DMS 273 (cell line): ENCODE data around the gene CASKIN1.

Source experiments
- DNase-seq: peaks from one replicate; lab custom pipeline; 2025; ENCODE audit not compliant: unreplicated experiment; lab: John Stamatoyannopoulos, UW

The CASKIN1 gene

DNA sequence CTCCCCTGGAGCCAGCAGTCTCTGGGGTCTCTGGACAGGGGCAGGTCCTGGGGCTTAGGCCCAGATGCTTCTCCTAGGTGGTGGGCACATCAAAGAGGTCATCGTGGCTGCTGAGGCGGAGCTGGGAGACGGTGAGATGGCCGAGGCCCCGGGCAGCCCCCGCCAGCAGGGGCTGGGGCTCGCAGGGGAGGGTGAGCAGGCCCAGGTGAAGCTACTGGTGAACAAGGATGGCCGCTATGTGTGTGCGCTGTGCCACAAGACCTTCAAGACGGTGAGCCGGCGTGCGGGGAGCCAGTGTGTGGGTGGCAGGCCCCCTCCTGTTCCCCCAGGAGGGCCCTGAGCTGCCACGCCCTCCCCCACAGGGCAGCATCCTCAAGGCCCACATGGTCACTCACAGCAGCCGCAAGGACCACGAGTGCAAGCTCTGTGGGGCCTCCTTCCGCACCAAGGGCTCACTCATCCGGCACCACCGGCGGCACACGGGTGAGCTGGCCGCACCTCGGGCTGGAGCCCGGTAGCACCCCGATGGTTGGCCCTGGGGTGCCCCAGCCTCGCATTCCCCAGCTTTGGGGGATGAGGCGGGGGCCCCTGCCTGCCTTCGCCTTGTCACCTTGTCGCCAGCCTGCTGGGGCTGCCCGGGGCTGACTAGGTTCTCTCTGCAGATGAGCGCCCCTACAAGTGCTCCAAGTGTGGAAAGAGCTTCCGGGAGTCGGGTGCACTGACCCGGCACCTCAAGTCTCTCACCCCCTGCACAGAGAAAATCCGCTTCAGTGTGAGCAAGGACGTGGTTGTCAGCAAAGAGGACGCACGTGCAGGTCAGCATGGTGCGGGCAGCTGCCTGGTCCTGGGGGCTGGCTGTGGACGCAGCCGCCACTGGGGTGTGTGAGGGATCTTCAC, 35.9 kb upstream of the CASKIN1 start:
- no peak for DNase-seq

DNA sequence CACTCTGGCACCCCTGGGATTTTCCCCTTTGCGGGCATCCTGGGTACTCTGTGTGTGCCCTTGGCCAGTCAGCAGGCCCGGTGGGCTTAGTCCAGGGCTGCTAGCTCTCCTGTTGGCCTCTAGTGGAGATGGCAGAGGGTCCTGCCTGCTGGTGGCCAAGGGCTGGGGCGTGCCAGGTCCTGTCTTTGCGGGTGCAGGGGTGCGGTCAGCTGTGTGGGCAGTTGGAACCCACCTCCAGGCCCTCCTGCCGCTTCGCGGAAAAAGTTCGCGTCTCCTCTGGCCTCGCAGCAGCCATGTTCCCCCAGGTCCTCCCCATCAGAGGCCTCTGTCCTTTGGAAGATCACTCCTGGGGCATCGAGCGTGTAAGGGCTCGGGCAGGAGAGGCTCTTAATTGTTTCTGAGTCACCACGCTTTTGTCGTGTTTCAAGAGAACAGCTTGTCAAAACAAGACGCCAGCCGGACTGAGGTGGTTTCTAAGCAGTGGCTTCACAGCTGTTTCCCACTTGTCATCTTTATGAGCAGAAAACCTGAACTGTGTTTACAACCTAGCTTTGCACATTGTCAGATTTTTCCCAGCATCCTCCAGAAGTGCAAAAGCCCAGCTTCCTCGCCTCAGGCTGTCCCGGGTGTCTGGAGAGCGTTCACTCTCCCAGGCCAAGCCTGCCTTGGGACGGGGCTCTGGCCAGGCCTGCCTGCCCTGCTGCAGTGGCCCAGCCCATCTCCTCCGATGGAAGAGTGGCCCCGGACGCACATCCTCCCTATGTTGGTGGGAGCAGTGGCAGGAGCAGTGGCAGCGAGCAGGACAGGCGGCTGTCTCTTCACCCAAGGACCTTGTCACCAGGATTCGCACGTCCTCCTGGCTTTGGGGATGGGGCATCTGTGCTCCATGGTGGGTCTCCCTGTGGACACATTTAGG, 34.9 kb upstream of the CASKIN1 start:
- peak; percentile 47 for DNase-seq

DNA sequence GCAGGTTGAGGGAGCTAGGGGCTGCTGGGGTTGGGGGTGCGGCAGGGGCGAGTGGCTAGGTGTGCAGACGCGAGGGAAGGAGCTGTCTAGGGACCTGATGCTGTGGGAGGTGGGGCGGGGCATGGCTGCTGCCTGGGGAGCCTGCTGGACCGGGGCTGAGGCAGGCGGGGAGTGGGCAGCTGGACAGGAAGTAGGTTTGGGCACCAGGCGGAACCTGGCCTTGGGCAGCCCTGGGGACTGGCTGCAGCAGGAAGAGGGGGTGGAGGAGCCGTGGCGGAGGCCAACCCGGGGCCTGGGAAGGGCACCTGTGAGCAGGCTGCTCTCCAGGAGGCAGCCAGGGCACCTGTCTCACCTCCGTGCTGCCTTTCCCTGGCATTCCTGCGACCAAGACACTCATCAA, 34.0 kb upstream of the CASKIN1 start:
- DNase-seq: no peak

DNA sequence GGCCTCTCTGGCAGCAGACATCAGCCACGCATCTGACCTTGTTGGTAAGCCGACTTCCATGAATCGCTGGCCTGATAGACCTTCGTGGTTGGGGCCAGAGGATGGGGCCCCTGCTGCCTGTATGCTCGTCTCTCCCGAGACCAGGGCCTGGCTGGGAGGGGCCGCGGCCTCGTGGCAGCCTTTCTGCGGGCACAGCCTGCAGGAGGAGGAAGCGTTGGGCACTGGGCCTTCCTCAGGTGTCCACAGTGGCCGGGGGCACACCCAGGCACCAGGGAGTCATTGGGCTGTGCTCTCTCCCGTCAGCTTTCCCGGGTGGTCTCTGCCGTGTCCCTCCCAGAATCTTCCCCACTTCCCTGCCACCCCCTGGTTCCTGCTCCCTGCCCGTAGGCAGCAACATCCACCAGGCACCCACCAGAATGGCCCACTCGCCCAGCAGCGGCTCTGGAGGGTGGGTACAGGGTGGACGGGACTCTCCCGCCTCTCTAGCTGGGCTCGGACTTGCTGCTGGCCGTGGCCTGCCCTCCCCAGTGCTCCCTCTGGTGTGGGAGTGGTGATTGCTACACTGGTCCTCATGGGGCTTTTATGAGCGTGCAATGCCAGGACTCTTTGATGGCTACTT, 33.3 kb upstream of the CASKIN1 start:
- no peak for DNase-seq

DNA sequence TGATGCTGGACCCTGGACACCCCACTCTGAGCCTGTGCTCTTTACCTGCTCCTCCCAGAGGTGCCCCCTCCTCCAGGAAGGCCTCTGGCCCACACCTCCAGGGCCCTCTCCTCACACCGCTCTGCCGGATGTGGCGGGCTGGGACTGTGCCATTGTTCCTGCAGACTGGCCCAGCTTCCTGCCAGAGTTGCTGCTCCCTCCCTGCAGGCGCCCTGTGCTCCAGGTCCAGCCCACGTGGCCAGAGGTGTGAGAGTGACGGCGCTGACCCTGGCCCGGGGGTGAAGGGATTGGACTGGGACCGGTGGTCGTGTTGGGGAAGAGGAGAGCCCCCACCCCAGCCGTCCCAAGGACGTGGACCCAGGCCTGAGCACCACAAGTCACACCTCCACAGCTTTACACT, 32.7 kb upstream of the CASKIN1 start:
- no peak for DNase-seq

DNA sequence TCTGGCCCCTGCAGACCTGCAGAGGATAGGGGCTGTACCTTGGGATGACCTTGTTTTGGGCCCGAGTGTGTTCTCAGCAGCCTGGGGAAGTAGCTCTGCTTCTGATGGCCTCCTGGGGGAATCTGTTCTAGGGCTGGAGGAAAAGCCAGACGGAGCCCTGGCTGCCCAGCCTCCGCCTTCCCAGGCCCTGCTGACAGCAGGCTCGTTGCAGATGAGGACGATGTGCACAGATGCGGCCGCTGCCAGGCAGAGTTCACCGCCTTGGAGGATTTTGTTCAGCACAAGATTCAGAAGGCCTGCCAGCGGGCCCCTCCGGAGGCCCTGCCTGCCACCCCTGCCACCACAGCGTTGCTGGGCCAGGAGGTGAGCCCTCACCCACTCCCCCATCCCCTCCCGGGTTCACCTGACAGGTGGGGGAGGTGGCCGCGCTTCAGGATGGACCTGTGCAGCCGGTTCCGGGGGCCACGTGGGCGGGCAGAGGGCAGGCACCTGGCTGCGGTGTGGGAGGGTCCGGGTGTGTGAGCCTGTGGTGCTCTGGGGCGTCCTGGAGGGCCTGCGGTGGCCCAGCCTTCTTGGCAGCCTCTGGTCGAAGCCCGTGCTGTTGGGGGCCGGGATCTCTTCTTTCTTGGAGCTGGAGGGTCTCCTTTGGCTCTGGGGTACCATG, 31.9 kb upstream of the CASKIN1 start:
- no peak for DNase-seq

DNA sequence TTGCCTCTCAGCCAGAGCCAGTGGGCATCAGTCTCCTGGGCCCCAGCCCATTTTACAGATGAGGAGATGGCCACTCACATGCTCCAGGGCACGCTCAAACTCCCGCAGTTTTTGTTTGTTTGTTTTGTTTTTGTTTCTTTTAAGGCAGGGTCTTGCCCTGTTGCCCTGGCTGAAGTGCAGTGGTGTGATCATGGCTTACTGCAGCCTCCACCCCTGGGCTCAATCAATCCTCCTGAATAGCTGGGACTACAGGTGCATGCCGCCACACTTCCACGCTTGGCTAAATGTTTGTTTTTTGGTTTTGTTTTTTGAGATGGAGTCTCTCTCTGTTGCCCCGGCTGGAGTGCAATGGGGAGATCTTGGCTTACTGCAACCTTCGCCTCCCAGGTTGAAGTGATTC, 30.5 kb upstream of the CASKIN1 start:
- no peak for DNase-seq

DNA sequence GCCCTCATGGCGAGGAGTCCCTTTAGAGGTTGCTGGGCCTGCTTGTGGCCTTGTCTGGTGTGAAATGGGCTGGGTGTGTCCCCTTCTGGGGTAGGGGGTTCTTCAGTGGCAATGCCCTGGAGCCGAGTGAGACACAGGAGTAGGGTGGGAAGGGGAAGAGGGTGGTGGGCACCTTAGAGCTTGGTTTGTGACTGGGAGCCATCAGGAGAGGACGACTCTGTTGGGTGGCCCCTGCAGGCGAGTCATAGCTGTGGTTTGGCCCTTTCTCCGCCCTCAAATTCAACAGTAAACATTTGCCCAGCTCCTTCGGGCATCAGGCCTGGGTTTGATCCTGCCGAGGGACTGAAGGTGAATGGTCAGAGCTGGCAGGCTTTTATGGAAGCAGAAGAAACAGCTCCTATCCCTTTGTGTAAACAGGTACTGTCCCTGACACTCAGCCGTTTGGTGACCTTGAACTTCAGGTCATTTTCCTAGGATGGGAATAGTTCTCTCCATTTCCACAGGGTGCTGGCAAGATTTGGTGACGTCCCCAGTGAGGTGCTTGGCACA, 29.9 kb upstream of the CASKIN1 start:
- DNase-seq: no peak

DNA sequence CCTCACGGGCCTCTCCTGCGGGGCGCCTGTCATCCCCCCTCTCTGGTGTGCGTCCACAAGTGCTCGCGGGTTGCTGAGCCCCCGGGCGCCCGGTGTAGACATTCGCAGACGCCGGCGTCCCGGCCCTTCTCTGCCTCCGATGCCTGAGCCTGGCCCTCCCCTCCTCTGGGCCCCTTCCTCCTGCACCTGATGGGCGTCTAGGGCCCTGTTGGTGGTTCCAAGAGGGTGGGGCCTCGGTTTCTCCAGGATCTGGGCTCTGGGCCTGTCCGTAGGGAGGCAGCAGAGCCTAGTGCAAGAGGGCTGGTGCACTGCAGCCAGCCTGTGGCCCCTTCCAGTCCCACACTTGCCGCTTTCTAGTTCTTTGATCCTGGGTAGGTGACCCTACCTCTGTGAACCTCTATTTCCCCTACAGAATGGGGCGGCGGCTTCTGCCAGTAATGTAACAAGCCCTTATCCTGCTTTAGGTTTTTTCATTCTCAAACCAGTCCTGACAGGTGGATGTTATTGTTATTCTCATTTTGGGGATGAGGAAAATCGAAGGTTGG, 27.6 kb upstream of the CASKIN1 start:
- peak; percentile 76 for DNase-seq

DNA sequence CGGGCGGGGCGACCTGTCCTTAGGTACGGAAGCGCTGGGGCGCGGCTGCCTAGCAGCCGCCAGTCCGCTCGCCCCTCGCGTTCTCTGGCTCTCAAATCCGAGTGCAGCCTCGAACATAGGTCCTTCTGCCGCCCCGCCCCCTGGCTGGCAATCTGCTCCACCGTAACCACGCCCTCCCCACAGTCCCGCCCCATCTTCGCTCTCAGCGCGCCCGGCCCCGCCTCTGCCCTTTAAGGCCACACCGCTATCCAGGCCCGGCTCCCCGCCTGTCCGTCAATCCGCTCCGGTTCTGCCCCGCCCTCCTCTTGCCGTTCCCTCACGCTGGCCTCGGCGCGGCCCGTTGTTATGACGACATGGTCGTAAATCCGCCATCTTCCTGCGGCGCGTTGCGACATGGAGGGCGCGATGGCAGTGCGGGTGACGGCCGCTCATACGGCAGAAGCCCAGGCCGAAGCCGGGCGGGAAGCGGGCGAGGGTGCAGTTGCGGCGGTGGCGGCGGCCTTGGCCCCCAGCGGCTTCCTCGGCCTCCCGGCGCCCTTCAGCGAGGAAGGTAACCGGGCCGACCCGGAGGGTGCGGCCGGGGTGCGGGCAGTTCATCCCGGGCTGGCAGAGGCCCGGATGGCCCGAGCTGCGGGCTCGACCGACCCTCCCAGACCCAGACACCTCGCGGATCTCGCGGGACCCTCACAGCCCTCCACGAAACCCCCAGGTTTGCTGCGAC, 27.0 kb upstream of the CASKIN1 start, which contains the start of gene E4F1:
E4F1 (plus strand) TSS at position 371 of the 721 bp plus-strand sequence; CDS start at position 394, 23 bp downstream.
- peak; percentile 100 for DNase-seq

DNA sequence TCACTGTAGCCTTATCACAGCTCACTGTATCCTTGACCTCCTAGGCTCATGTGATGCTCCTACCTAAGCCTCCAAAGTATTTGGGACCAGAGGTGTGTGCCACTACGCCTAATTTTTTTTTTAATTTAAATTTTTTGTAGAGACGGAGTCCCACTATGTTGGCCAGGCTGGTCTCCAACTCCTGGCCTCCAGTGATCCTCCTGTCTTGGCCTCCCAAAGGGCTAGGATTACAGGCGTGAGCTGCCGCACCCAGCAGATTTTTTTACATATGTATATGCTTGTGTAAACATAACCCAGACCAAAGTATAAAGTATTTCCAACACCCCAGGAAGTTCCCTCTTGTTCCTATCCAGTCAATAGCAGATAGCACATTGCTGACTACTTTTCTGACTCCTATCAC, 19.9 kb upstream of the CASKIN1 start:
- DNase-seq: no peak

DNA sequence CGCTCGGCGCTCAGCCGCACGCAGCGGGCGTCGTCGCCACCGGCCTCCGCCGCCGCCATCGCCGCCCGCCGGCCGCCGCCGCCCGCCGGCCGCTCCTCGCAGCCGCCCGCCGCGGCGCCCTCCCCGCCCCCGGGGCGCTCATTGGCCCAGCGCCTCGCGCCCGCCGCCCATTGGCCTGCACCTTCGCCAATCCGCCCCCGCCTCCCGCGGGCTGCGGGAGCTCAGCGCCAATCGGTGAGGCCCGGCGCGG, 18.2 kb upstream of the CASKIN1 start, which contains the start of gene PGP:
PGP (minus strand) TSS at position 122 of the 250 bp plus-strand sequence; CDS start at position 59, 63 bp downstream.
- DNase-seq: no peak

DNA sequence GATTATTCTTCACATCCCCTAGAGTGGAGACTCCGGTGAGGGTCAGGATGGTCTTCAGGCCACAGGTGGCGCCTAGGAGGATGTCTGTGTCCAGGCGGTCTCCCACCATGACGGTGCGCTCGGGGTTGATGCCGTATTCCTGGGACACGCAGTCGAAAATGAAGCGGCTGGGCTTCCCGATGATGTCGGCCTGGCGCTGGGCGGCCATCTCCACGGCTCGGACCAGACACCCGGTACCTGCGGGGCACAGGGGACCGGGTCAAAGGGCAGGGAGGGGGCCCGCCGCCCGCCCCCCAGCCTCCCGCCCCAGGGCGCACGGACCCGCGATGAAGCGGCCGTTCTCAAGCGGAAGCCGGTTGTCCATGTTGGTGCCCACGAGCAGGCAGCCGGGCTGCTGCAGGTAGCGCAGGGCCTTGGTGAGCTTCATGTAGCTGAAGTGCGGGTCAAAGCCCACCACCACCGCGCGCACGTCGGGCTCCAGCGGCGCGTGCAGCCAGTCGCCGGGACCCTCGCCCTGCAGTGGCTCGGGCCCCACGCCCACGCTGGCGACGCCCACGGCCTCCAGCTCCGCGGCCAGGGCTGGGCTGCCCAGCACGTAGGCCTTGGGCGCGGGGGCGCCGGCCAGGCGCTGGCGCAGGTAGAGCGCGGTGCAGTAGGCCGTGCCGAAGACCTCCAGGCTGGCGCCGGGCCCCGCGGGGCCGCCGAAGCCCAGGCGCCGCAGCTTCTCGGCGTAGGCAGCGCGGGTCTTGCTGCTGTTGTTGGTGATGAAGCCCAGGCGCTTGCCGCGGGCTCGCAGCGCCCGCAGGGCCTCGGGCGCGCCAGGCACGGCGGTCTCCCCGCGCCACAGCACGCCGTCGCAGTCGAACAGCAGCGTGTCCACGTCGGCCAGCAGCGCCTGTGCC, 17.7 kb upstream of the CASKIN1 start:
- peak; percentile 76 for DNase-seq

DNA sequence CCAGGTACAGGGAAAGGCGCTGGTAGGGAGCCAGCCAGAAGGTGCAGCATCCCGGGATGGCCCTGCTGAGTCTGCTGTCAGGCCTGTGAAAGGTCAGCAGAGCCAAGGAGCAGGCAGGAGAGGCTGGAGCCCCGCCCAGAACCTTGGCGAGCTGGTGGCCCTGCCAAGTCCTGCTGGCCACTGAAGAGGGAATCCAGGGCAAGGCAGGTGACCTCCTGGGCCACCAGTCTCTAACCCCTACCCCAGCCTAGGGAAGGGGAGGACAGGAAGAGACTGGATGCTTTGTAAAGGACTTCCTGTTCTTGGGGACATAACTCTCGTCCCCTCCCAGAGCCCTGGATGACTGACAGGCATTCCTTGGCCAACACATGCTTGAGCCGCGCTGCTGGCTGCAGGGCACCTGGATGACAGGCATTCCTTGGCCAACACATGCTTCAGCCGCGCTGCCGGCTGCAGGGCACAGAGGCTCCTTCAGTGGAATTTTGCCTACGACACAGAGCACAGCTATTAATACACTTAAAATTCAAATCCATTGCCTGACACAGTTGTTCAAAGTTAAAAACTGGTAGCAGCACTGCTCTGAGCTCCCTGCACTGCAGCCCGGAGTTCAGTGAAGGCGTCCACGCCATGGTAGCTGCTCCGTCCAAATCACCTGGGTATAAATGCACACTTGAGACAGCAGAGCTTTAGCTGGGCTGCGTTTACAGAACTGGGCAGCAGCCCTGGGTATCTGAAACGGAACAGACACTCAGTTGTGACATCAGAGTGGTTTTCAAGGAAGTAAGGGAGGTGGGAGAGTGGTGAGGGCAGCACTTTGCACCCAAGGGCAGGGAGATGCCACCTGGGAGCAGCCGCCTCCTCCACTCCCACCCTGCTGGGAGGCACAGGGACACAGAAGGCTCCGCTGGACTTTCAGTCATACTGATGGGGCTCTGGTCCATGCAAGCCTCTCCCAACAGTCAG, 16.2 kb upstream of the CASKIN1 start:
- DNase-seq: peak; percentile 51

DNA sequence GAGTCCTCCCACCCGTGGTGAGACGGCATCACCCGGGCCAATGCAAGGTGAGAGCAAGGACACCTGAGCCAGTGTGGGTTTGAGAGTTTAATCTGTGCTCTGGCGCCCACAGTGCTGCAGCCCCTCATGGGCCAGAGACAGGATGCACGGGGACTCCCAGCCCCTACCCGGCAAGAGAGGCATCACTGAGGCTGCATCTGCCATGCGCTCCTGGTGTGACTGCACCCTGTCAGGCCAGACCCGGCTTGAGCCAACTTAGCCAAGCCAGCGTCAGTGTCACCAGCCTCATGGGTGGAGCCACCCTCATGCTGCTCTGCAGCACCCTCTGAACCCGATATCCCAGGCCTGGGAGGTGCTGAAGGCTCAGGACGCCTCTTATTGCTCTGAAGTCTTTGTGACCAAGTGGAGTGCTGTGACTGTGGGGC, 15.5 kb upstream of the CASKIN1 start:
- DNase-seq: no peak

DNA sequence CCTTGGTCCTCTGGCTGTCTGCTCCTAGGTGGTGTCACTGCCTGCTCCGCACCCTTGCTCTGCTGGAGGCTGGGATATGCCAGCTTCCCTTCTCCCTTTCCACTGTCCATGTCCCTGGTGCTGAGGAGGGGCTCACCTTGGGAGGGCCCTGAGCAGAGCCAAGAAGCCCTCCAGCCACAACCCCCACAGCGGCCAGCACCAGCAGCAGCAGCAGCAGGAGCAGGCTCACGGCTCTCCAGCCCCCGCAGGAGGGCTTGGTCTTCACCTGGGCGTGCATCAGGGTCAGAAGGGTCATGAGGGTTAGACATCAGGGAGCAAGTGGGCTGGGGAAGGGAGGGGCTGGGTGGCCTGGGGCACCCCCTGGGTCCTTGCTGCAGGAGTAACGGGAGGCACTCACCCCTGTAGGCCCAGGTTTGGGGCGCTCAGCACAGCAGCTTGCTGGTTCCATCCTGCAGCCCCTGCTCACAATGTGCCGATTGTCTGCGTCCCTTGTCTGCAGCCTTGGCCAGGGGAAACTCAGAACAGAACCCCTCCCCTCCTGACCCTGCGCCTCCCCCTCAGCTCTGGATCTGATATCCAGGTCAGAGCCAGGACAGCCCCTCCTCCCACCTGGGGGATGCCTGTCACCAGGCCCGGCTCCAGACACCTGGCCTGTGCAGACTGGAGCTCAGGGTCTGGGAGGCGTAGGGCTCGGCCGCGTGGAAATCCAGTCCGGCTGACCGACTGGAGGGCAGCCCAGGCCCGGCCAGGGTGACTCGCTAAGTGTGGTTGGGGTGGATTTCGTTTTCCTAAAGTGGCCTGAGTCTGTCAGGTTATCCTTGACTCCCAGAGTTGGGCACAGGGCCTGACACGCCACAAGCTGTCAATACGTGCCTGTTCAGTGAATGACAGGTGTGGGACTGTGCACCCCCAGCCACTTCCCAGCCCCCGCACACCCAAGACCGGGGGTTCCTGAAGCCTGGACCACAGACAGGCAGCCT, 14.3 kb upstream of the CASKIN1 start, which contains the start of gene BRICD5:
BRICD5 (minus strand) TSS at position 478 of the 980 bp plus-strand sequence; CDS start at position 448, 30 bp downstream.
- DNase-seq: no peak
